ENCODE data around the gene NXPH2.
"Not testable (repeated sequence)": the region's sequence is repeated elsewhere in the genome, so short reads cannot be mapped to it uniquely, and the experiment has no call there.

NXPH2 gene

GRCh38 chr2:138658187-138658894 lies 121.8 kb downstream of the NXPH2 start:
- FAIRE-seq (no peak), DNase-seq (ENCODE audit: insufficient read length, low spot score) (no peak)
- no peak for TF ChIP-seq PAX5 (IDR thresholded peaks at IDR 0.05; ENCODE audit: insufficient read depth, low read length, severe bottlenecking)
- no peak for TF ChIP-seq POLR2AphosphoS5 (IDR thresholded peaks at IDR 0.05; ENCODE audit: low read depth, low read length)
- no peak for TF ChIP-seq POLR2A (IDR thresholded peaks at IDR 0.05; ENCODE audit: low read depth, low read length)
- TF ChIP-seq SPI1 (IDR thresholded peaks at IDR 0.05; ENCODE audit: low read depth, low read length) = no peak
- TF ChIP-seq TAF1 (IDR thresholded peaks at IDR 0.05; ENCODE audit: low read depth, low read length) = no peak
- TF ChIP-seq POU2F2 (IDR thresholded peaks at IDR 0.05; ENCODE audit: low read depth, low read length) = no peak

- DNase-seq (ENCODE audit: insufficient read length, low spot score) (no peak), FAIRE-seq (no peak)
- TF ChIP-seq POU2F2 (IDR thresholded peaks at IDR 0.05; ENCODE audit: low read depth, low read length) = no peak
- TF ChIP-seq POLR2A (IDR thresholded peaks at IDR 0.05; ENCODE audit: low read depth, low read length) = no peak
- TF ChIP-seq TAF1 (IDR thresholded peaks at IDR 0.05; ENCODE audit: low read depth, low read length) = no peak
- no peak for TF ChIP-seq POLR2AphosphoS5 (IDR thresholded peaks at IDR 0.05; ENCODE audit: low read depth, low read length)
- no peak for TF ChIP-seq PAX5 (IDR thresholded peaks at IDR 0.05; ENCODE audit: insufficient read depth, low read length, severe bottlenecking)
- TF ChIP-seq SPI1 (IDR thresholded peaks at IDR 0.05; ENCODE audit: low read depth, low read length) = no peak
Measured at GRCh38 chr2:138654146-138654545, 126.0 kb downstream of the NXPH2 start.

GRCh38 chr2:138652378-138652777 lies 127.8 kb downstream of the NXPH2 start:
- TF ChIP-seq POLR2A (IDR thresholded peaks at IDR 0.05; ENCODE audit: low read depth, low read length) = no peak
- no peak for TF ChIP-seq POU2F2 (IDR thresholded peaks at IDR 0.05; ENCODE audit: low read depth, low read length)
- TF ChIP-seq SPI1 (IDR thresholded peaks at IDR 0.05; ENCODE audit: low read depth, low read length) = no peak
- TF ChIP-seq PAX5 (IDR thresholded peaks at IDR 0.05; ENCODE audit: insufficient read depth, low read length, severe bottlenecking) = no peak
- TF ChIP-seq POLR2AphosphoS5 (IDR thresholded peaks at IDR 0.05; ENCODE audit: low read depth, low read length) = no peak
- no peak for TF ChIP-seq TAF1 (IDR thresholded peaks at IDR 0.05; ENCODE audit: low read depth, low read length)
- DNase-seq (ENCODE audit: insufficient read length, low spot score) (no peak), FAIRE-seq (no peak)

- no peak for DNase-seq (ENCODE audit: insufficient read length, low spot score)
- TF ChIP-seq SPI1 (IDR thresholded peaks at IDR 0.05; ENCODE audit: low read depth, low read length) (no peak), POU2F2 (IDR thresholded peaks at IDR 0.05; ENCODE audit: low read depth, low read length) (no peak), POLR2A (IDR thresholded peaks at IDR 0.05; ENCODE audit: low read depth, low read length) (no peak), TAF1 (IDR thresholded peaks at IDR 0.05; ENCODE audit: low read depth, low read length) (no peak), POLR2AphosphoS5 (IDR thresholded peaks at IDR 0.05; ENCODE audit: low read depth, low read length) (no peak), PAX5 (IDR thresholded peaks at IDR 0.05; ENCODE audit: insufficient read depth, low read length, severe bottlenecking) (no peak)
- FAIRE-seq = no peak
Measured at GRCh38 chr2:138649571-138649970, 130.6 kb downstream of the NXPH2 start.

GRCh38 chr2:138648606-138649005 lies 131.6 kb downstream of the NXPH2 start:
- DNase-seq (ENCODE audit: insufficient read length, low spot score) (no peak), FAIRE-seq (no peak)
- no peak for TF ChIP-seq TAF1 (IDR thresholded peaks at IDR 0.05; ENCODE audit: low read depth, low read length)
- TF ChIP-seq POLR2AphosphoS5 (IDR thresholded peaks at IDR 0.05; ENCODE audit: low read depth, low read length) = no peak
- no peak for TF ChIP-seq POLR2A (IDR thresholded peaks at IDR 0.05; ENCODE audit: low read depth, low read length)
- TF ChIP-seq PAX5 (IDR thresholded peaks at IDR 0.05; ENCODE audit: insufficient read depth, low read length, severe bottlenecking) = no peak

GRCh38 chr2:138644776-138645175 lies 135.4 kb downstream of the NXPH2 start:
- DNase-seq (ENCODE audit: insufficient read length, low spot score) = not testable (repeated sequence)

GRCh38 chr2:138640921-138641676 lies 139.1 kb downstream of the NXPH2 start:
- FAIRE-seq = no peak

More at GRCh38 chr2:138644776-138645175, 135.4 kb downstream of the NXPH2 start:
- not testable (repeated sequence) for FAIRE-seq

GRCh38 chr2:138637686-138638085 lies 142.5 kb downstream of the NXPH2 start:
- no peak for FAIRE-seq

More at GRCh38 chr2:138640921-138641676, 139.1 kb downstream of the NXPH2 start:
- TF ChIP-seq PAX5 (IDR thresholded peaks at IDR 0.05; ENCODE audit: insufficient read depth, low read length, severe bottlenecking) (peak; percentile 17), SPI1 (IDR thresholded peaks at IDR 0.05; ENCODE audit: low read depth, low read length) (no peak)
- no peak for DNase-seq (ENCODE audit: insufficient read length, low spot score)

GRCh38 chr2:138637061-138637460 lies 143.1 kb downstream of the NXPH2 start:
- TF ChIP-seq SPI1 (IDR thresholded peaks at IDR 0.05; ENCODE audit: low read depth, low read length) = no peak
- no peak for TF ChIP-seq PAX5 (IDR thresholded peaks at IDR 0.05; ENCODE audit: insufficient read depth, low read length, severe bottlenecking)
- TF ChIP-seq POU2F2 (IDR thresholded peaks at IDR 0.05; ENCODE audit: low read depth, low read length) = no peak
- TF ChIP-seq POLR2A (IDR thresholded peaks at IDR 0.05; ENCODE audit: low read depth, low read length) = no peak
- no peak for TF ChIP-seq TAF1 (IDR thresholded peaks at IDR 0.05; ENCODE audit: low read depth, low read length)
- TF ChIP-seq POLR2AphosphoS5 (IDR thresholded peaks at IDR 0.05; ENCODE audit: low read depth, low read length) = no peak
- no peak for FAIRE-seq
- DNase-seq (ENCODE audit: insufficient read length, low spot score) = no peak

More at GRCh38 chr2:138637686-138638085, 142.5 kb downstream of the NXPH2 start:
- DNase-seq (ENCODE audit: insufficient read length, low spot score) = no peak
- TF ChIP-seq POU2F2 (IDR thresholded peaks at IDR 0.05; ENCODE audit: low read depth, low read length) = no peak
- TF ChIP-seq POLR2AphosphoS5 (IDR thresholded peaks at IDR 0.05; ENCODE audit: low read depth, low read length) = no peak
- TF ChIP-seq POLR2A (IDR thresholded peaks at IDR 0.05; ENCODE audit: low read depth, low read length) = no peak
- TF ChIP-seq SPI1 (IDR thresholded peaks at IDR 0.05; ENCODE audit: low read depth, low read length) = no peak
- no peak for TF ChIP-seq PAX5 (IDR thresholded peaks at IDR 0.05; ENCODE audit: insufficient read depth, low read length, severe bottlenecking)
- no peak for TF ChIP-seq TAF1 (IDR thresholded peaks at IDR 0.05; ENCODE audit: low read depth, low read length)

- FAIRE-seq (no peak), DNase-seq (ENCODE audit: insufficient read length, low spot score) (no peak)
- TF ChIP-seq SPI1 (IDR thresholded peaks at IDR 0.05; ENCODE audit: low read depth, low read length) = no peak
- no peak for TF ChIP-seq POLR2AphosphoS5 (IDR thresholded peaks at IDR 0.05; ENCODE audit: low read depth, low read length)
- TF ChIP-seq PAX5 (IDR thresholded peaks at IDR 0.05; ENCODE audit: insufficient read depth, low read length, severe bottlenecking) = no peak
- no peak for TF ChIP-seq POLR2A (IDR thresholded peaks at IDR 0.05; ENCODE audit: low read depth, low read length)
- TF ChIP-seq POU2F2 (IDR thresholded peaks at IDR 0.05; ENCODE audit: low read depth, low read length) = no peak
- no peak for TF ChIP-seq TAF1 (IDR thresholded peaks at IDR 0.05; ENCODE audit: low read depth, low read length)
Measured at GRCh38 chr2:138633049-138633448, 147.1 kb downstream of the NXPH2 start.
